Activated CD4-positive, alpha-beta T cell treated with anti-CD3 and anti-CD28 coated beads, Interleukin-2, Interleukin-4, amounts not matched to agents 100 ng/mL and 50 ng/mL, durations not matched to agents 16 hours and 8 hours (primary cell): Measurements from ENCODE around the gene SLC9C1.

Experiments
- DNase-seq: peaks from one replicate; pipeline ENCODE4 v3.0.0-alpha.2; 2020; ENCODE audit warnings: low spot score

The SLC9C1 gene

DNA sequence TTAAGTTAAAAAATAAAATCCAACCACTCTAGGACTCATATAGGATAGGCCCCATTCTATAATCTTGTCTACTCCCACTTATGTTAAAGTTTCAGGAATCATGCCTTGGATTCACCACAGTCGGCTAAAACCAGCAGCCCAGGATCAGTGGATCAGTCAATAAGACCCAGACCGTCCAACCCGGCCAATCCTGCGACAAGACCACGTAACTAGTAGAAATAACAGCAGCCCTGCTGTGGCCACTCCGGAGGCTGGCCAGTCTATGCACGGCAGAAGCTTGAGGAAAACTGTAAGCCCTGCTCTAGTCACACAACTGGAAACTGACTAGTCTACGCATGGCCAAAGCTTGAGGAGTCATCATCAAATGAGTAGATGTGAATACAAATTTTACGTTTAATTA lies 12.8 kb upstream of the SLC9C1 start:
- DNase-seq: no peak

DNA sequence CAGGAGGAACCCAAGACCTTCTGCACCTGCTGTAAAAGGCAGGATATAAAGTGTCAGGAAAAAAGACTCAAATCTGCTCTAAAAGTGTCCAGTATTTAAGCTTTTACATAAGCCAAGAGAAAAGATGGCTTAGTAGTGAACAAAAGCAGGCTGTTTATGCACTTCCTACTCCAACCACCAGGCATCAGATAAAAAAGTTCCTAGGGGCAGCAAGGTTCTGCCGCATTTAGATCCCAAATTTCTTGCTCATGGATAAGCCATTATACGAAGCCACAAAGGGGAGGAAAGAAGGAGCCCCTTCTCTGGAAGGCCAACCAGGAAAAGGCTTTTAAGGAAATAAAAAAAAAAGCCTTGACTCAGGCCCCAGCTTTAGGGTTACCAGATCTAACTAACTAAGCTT lies 10.6 kb upstream of the SLC9C1 start:
- DNase-seq: no peak

DNA sequence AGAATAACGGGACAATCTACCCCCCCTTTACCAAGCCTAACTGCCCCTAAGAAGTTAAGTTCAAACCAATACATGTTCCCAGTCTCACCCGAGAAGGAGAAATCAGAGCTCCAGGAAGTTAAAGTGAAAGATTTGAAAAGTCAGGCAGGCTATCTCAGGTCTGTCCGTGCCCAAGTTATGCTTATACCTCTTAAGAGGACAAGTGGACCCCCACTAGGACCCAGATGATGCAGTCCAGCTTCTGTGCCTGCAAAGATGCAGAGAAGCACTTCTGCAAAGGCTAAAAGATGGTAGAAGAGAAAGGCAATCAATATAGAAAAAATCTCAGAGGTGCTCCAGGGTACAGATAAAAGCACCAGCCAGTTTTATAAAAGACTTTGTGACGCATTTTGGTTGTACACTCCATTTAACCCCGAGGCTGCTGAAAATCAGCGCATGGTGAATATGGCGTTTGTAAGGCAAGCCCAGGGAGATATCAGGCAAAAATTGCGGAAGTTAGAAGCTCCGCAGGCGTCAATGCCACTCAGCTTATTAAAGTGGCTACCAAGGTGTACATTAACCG lies 9.8 kb upstream of the SLC9C1 start:
- DNase-seq: no peak

DNA sequence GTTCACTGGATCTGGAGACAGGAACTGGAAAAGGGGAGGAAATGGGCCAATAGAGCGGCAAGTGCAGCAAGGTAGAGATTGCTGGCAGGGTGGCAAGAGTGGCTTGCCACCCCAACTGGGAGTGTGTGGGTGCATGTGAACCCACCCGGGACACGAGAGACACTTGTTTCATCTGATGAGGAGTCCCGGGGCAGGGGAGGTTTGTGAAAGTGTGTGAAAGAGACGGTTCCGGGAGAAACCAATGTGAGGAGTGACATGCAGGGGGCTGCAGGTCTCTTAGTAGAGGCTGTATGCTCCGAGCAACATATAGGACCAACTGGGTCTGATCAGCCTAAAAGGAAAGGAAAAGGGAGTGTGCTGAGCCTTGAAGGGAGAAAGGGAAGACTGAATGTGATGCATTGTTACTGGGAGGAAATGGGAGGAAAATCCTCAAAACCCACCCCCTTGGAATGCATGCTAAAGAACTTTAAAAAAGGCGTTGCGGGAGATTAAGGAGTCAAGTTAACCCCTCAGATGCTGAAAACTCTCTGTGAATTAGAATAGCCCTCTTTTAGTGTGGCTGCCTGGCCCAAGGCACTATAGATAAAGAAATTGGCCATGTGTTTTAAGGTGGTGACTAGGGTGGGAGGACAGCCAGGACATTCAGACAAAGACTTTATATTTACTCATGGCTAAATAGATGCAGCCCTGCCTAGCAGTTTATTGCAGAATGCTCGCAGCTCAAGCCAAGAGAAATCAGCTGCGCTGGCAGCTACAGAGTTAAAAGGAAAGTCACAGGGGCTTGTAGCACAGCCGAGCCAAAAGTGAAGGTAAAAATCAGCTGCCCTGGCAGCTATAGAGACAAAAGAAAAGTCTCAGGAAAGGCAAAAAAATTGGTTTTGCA lies 9.1 kb upstream of the SLC9C1 start:
- peak; percentile 10 for DNase-seq

DNA sequence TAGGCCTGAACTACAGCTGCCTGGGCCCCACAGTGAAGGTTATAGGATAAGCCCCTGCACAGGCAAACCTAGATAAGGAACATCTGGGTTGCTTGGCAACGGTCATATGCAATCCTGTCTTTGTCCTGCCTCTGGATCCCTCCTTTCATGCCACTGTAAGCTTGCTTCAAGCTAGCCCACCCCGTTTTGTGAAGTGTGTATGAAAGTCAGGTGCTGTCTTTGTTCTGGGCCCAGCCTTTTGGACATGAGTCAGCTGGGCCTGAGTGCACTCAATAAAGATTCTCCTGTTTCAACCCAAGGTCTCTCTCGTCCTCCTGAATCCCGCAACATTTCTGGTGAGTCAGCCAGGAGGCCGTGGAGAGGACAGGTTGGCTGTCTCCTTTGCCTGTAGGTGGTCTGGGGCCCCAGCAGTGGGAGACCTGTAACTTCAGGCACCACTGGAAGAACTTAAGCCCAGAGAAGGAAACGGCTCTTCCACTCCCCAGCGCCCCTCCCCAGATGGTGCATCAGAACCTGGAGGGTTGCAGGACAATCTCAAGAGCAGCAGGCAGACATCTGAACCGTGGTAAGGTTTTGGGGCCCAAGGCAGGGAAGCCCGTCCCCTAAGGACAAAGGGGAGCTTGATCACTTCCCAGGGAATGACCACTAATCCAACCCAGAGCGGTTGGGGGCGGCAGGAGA lies 8.3 kb upstream of the SLC9C1 start:
- DNase-seq: no peak

DNA sequence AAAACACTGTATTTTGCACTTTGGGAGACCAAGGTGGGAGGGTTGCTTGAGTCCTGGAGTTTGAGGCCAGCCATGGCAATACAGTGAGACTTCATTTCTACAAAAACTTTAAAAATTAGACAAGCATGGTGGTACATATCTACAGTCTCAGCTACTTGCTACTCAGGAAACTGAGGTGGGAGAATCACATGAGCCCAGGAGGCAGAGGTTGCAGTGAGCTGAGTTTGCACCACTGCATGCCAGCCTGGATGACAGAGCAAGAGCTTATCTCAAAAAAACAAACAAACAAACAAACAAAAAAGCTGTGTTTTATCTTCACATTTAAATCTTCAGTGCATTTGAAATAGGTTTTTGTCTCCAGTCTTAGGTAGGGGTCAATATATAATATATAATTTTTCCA lies 4.8 kb upstream of the SLC9C1 start:
- DNase-seq: no peak

DNA sequence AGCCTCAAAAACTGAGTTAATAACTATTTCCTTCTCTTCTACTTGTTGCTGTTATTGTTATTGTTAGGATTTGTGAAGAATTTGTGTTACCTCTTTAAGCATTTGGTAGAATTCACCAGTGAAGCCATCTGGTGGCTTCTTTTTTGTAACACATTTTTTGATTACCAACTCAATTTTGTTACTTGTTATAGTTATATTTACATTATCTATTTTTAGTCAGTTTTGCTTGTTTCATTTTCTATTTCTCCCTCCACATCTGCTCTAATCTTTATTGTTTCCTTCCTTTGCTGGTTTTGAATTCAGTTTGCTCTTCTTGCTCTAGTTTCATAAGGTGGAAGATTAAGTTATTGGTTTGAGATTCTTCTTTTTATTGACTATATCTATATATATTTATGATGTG lies 3.7 kb upstream of the SLC9C1 start:
- peak; percentile 13 for DNase-seq

DNA sequence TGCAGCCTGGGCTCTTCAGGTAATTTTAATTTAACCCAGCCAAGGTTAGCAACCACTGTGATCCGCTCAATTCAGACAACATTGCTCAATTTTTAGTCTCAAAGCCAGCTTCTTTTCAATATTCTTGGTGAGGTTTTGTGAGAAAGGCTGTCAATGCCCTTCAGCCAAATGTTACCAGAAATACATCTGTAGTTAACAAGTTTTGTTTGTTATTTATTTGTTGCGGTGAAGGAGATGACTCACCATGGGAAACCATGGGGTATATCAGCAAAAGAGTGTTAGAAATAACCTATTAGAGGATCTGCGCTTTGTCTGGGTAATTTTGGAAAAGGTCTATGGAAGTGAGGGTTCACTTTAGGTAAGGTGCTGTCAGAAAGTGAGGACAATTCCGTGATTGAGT lies 5.0 kb downstream of the SLC9C1 start:
- DNase-seq: no peak

DNA sequence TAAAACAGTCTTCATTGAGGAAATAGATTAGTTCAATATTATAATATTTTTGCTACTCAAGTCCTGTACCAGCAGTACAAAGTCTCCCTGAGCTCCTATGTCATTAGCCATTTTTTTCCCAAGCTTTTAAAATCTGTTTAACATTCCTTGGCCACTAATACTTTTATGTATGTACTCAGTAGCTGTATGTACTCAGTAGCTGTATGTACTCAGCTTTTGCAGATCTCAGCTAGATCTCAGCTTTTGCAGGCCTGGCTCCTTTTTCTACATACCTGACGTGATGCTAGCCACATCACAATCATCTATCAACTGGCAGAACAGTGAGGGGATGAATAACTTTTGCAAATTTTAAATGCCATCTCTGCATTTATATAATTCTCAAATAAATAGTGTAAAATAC lies 13.8 kb downstream of the SLC9C1 start:
- DNase-seq: no peak

DNA sequence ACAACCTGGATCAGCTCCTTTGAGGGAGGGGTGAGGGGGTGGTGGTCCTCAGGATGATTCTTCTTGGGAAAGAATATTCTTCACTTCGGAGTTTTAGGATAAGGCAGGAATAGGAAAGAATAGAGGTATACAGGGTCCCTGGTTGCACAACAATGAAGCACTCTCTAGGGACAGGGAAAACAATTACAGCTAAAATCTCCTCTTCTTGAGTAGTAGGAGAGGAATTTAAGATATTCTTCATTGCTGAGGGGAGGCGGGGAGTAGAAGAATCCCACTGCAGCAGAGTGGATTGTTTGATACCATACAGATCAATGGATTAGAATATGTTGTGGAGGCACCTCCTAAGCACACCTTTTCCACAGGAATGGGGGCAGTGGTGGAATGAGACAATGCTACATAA lies 20.5 kb downstream of the SLC9C1 start:
- DNase-seq: no peak

DNA sequence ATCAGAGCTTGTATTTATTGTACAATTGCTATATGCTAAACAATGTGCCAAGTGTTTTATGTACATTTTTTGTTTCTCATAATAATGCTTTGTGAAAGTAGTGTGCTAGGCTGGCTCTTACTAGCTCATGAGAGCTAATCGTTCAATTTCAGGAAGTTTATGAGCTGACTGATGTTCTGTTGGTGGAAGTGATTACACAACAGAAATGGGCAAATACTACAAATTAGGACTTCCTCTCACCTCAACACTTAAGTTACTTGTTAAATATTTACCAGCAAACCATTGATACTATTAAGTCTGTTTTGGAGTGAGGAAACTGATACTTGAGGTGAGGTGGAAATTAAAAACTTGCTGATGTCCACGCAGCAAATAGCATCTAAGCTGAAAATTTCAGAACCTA lies 32.3 kb downstream of the SLC9C1 start:
- DNase-seq: no peak

DNA sequence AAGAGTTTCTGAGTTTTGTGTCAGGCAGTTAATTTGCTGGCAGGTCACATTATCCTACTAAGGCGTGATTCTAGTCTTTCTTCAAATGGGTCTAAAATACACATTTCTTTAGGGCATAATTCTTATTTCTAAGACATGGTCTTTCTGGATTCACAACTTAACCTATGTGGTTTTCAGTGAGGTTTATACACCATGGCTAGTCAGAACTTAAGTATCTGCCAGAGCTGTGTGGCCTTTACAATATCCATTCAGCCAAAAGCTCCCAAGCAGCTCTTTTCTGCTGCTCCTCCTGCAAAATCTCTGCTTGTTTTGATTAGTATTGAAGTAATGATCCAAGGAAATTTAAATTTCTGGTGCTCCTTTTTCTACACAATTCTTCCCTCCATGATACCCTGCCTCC lies 33.5 kb downstream of the SLC9C1 start:
- DNase-seq: no peak

DNA sequence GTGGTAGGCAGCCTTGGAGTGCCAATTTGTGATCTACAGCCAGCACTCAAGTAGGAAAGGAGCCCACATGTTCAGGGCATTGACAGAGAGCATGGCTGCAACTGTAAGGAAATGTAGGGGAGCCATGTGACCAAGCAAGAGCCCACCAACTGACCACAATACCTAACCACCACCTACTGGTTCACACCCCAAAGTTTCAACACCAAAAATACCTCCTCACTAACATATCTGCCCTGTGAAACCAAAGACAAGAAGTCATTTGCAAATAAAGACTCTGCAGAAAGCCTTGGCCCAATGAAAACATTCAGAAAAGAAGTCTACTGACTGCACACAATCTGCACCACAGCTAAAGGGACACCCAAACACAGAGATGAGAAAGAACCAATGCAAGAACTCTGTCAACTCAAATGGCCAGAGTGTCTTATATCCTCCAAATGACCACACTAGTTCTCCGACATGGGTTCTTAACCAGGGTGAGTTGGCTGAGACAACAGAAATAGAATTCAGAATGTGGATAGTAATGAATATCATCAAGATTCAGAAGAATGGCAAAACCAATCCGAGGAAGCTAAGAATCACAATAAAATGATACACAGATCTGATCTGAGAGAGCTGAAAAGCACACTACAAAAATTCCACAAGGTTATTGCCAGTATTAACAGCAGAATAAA lies 40.6 kb downstream of the SLC9C1 start:
- no peak for DNase-seq

DNA sequence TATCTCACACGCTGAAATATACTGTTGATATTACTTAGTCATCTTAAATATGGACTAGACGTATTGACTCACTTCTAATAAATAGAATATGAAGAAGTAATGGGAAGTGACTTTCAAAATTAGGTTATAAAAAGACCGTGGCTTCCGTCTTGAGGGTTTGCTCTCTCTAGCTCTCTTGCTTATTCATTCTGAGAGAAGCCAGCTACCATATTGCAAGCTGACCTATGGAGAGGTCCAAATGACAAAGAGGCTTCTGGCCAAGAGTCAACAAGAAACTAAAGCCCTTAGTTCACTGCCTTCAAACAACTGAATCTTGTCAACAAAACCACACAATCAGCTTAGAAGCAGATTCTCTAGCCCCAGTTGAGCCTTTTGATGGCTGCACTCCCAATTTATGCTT lies 46.1 kb downstream of the SLC9C1 start:
- DNase-seq: no peak

DNA sequence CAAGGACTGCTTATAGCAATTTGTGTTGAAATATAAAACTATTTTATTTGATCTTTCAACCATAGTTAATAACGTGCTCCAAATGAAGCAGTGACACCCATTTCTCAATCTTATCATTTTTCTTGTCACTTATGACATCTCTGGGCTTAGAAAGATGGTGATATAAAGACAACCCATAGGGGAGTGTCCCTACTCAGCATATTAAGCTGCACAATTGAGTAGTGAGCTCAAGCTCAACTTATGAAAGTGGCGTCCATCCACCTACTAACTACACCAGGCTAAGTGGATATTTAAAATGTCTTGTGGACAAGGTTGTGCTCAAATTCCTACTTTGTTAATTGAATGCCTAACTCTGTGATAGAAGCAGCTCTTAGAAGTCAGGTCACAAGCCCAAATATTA lies 46.7 kb downstream of the SLC9C1 start:
- DNase-seq: no peak

DNA sequence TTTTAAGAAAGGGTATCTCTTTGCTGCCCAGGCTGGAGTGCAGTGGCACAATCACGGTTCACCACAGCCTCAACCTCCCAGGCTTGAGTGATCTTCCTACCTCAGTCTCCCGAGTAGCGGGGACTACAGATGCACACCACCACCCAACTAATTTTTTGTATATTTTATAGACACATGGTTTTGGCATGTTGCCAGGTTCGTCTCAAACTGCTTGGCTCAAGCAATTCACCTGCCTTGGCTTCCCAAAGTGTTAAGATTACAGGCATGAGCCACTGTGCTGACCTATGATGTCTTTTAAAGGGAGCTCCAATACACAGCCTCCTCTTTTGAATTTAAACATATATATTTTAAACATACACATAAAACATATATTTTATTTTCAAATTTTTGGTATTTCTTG lies 60.9 kb downstream of the SLC9C1 start:
- DNase-seq: no peak

DNA sequence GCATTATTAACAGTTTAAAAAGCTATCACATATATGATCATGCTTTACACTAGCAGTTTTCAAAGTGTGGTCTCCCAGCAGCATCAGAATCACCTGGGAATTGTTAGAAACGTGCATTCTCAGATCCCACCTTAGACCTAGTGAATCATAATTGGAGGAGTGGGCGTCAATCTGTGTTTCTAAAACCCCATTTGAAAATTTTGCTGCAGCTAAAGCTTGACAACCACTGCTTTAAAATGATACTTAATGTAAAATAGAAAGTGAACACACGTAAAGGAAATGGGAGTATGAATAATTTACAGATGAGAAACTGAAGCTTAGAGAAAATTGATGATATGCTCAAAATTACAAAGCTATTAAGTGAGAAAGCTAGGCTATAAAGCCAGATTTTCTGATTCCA lies 62.3 kb downstream of the SLC9C1 start:
- DNase-seq: no peak

DNA sequence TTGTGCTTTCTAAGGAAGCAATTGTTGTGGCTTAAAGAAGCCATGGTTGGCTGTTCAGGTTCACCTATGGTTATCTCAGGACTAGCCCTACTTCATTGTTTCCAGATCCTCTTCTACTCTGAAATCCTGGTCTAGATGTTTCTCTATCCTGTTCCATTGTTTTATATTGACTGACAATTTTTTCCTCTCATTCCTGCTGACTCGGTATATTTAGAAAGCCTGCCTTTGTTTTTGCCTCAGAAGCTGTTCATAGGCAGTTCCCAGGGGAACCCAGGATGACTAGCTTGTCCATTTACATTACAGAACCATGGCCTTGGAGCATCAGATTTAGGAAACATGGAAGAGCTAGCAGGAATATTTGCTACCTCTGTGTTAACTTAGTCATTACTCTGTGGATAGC lies 64.0 kb downstream of the SLC9C1 start:
- DNase-seq: no peak

DNA sequence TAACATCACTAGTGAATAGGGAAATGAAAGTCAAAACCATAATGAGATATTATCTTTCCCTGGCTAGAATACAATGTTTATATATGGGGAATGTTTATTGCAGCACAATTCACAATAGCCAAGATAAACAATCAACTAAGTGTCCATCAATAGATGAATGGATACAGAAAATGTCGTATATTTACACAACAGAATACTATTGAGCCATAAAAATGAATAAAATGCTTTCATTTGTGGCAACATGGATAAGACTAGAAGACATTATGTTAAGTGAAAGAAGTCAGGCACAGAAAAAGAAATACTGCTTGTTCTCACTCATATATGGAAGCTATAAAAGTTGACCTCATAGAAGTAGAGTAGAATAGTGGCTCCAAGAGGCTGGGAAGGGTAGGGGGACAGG lies 65.2 kb downstream of the SLC9C1 start:
- no peak for DNase-seq

DNA sequence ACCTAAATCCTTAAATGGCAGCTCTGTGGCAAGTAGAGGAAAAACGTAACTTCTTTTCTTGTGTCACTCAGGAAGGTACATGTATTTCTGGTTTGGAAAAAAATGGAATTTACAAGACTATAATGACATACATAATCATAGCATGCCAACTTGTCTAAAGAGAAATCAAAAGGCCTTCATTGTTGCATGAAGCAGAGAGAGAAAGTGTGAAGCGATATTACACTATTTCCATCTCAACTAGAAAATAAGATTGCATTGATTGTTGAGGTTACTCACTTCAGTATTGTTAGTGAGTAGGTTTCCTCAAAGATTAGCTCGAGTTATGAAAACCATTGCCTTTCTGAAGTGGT lies 93.7 kb downstream of the SLC9C1 start:
- no peak for DNase-seq

DNA sequence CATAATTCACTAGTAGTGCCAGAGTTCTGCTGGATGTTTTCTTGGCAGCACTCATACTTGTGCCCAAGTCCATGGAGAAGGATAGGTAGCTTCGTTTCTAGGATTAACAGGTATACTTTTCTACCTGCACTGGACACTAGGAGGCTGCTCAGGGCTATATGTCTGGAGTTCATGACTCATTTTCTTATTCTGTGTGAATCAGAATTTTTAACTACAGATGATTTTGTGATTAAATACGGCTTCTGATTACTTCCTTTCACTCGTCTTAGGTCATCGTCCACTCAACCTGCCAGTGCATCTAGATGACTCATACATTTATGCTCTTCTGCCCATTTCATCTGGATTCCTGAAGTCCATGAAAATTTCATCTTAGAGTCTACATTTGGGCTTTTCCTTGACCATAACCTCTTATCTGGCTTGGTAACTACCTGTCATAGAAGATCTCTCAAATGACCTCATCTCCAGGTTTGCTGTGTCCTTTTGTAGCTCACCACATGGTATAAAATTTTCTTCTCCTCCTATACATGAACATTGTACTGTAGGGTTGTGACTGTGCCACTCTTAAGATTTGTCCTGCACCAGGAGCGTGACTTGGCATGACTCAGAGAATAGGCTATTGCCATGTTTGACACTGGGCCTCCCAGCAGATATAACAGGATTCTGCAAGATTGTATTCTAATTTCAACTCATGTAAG lies 94.2 kb downstream of the SLC9C1 start:
- no peak for DNase-seq

DNA sequence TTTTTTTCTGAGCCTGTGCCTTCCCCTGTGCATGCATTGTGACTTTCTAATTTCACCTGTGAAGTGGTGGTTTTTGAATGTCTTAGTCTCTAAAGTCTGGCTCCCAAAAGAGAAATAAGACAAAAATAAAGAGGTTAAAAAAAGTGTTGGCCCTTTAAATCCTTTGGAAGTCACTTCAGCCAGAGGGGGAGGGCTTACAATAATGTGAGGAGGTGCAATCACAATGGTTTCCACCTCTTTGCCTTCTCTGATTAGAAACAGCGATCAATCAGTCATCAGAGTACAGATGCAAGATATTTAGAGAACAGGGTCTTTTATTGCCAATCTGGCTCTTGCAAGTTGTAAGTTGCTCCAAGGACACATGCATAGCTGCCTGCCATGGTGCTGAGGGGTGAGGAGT lies 96.9 kb downstream of the SLC9C1 start:
- DNase-seq: no peak
